ENCODE measurements around the gene ATP11B.

GRCh38 chr3:182783106-182783505 is 10.2 kb upstream of the ATP11B start:
- TF ChIP-seq POLR2AphosphoS5 (IDR thresholded peaks at IDR 0.05; ENCODE audit: borderline replicate concordance, low read depth, low read length): no peak
- TF ChIP-seq EZH2 (IDR thresholded peaks at IDR 0.05): no peak
